Fibroblast of skin of back (primary cell): ENCODE measurements around the gene PLEKHA8.

Experiments used
- DNase-seq: peaks from one replicate; pipeline ENCODE4 v3.0.0-alpha.2; 2013

Gene PLEKHA8

DNA sequence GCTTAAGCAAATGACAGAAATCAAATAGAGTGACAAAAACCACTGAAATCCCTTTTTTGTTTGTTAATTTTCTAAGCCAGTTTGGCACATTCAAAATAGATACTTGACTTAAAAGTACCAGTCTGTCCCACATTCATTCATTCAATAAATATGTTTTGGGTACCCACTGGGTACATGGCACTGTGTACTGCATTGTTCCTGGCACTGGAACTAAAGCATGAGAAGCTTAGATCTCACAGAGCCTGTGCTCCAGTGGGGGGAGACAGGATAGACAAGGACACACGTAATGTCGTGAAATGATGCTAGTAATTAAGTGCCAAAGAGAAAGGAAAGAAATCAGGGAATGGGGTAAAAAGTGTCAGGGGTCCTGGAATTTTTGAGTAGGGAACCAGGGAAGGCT, 119.6 kb downstream of the PLEKHA8 start:
- DNase-seq = no peak

DNA sequence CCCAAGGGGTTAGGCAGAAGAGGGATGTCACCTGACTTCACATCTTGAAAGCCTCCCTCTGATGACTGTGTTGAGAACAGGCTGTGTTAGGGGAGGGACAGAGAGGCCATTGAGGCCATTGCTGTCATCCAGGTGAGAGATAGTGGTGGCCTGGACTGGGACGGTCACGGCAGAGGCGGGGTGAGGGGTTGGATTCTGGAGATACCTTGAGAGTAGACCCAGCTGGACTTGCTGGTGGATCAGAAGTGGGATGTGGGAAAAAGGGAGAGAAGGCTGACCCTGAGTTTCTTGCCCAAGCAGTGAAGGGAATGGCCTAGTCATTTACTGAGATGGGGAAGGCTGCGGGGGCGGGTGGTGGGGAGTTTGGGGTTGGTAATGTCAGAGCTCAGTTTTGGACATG, 120.2 kb downstream of the PLEKHA8 start:
- DNase-seq = no peak

DNA sequence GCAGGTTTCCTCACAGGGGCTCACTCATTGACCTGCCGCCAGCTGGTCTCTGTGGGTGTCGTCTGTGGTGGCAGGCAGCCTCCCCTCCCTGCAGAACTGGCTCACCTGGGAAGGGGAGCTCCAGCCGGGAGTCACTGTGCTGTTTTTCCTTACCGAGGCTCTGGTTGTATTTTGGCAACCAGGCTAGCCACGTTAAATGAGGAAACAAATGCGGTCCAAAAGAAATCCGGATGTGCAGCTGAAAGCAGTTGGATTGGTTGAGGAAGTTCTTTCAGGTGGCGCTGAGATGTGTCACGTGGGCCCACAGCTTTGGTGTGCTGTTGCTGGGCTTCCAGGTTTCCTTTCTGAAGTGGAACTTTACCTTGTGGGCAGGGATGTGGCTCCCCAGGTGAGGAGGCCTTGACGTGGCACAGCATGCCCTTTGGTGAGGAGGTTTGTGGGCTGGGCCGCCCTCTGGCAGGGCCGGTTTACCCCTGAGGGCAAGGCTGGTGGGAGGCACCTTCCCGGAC, 120.8 kb downstream of the PLEKHA8 start:
- no peak for DNase-seq

DNA sequence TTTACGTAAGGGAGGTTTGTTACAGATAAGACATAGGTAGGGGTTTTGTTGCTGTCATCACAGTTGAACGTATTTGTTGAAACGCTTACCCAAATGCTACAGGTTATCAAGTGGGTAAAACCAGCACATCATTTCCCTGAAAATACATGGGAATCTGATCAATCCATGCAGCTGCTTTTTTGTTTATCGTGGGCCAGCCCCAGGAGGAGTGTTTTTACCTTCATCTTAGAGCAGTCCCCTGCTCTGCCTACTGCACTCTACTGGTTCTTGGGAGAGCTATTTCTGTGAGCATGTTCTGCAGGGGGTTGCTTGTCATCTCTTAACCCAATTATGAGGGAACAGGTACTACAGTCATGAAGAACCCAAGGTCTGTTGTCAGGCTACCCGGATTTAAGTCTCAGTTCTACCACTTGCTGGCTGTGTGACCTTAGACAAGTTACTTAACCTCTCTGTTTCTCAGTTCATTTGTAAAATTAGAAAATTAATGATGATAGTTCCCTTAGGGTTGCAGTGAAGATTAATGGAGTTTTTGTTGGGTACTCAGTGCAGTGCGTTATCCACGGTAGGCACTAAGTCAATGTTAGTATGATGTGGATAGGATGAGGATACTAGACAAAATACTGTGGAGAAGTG, 121.5 kb downstream of the PLEKHA8 start:
- DNase-seq = no peak

DNA sequence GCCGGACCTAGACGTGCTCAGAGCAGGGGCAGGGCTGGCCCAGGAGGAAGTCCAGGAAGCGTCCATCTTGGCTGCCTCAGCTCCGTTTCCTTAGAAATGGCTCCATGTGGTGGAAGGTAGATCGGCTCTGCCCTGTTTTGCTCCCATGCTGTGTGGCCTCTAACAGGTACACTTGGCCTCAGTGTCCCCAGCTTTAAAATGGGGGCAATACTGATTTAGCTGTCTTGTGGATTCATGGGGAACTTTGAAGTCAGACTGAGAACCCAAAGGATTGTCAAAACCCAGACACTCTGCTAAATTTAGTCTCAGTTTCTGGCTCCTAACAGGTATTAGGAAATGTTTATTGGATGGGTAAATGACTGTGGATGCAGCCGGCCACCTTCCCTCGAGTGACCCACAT, 122.5 kb downstream of the PLEKHA8 start:
- no peak for DNase-seq

DNA sequence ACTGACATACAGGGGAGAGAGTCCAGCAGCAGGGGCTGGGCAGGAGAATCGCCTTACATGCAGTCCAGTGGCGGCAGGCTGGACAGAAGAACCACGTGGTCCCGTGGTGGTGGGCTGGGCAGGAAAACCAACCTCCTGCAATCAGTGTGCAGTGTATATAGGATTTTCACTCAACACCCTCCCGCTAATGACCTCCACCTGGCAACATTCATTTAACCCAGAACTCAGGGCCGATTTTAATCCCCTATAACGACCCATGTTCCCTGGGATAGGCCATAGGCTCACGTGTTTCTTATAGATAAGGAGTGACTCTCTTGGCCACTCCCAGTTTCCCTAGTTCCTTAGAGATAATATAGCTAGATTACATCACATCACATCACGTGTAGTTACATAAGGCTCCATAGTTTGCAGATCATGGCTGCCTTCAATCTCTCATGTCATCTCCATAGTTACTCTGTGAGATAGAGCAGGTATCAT, 125.9 kb downstream of the PLEKHA8 start:
- DNase-seq = no peak

DNA sequence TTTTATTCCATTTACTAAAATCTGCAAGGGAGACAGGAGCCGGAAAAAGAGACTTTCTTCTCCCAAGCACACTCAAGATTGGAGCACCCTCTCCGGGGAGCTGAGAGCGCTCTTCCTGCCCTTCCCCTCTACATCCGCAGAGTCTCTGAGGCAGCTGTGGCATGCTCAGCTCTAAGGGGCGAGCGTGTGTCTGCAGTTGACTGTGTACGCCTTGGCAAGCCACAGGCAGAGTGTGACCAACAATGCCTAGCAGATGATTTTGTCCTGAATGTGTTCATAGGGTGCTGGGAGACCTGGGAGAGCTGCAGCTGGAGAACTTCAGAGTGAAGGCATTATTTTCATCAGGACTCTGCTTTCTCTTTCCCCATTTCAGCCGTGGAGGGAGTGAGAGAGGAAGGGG, 127.3 kb downstream of the PLEKHA8 start:
- DNase-seq = peak; percentile 42

DNA sequence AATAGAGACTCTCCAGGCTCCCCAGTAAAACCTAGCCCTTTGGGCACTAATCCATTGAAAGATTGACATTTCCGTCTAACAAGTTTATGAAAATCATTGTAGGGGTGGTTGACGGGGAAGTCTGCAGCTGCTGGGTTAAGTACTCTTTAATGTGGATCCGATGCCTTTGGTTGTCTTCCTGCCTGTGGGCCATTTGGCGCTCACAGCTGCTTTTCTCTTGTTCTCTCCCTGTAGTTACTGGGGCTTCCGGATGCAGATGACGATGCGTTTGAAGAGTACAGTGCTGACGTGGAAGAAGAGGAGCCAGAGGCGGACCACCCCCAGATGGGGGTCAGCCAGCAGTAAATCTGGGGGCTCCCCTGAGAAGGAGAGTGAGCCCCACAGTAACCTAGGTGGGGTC, 129.0 kb downstream of the PLEKHA8 start:
- no peak for DNase-seq

DNA sequence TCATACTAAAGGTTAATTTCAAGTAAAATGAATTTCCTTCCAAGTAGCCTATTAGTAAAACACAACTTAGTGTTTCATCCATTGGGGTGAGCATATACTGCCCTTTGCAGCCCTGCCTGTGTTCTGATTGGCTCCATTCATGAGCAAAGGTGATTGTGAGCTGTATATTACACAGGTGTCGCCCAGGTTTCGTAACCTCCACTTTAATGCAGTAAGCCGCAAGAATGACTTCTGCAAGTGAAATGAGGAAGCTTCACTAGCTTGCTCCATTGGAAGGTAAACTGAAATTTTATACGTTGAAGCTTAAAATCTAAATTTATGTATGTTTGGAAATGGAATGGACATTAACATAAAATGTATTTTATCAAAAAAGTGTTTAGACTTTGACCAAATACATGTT, 131.0 kb downstream of the PLEKHA8 start:
- no peak for DNase-seq

DNA sequence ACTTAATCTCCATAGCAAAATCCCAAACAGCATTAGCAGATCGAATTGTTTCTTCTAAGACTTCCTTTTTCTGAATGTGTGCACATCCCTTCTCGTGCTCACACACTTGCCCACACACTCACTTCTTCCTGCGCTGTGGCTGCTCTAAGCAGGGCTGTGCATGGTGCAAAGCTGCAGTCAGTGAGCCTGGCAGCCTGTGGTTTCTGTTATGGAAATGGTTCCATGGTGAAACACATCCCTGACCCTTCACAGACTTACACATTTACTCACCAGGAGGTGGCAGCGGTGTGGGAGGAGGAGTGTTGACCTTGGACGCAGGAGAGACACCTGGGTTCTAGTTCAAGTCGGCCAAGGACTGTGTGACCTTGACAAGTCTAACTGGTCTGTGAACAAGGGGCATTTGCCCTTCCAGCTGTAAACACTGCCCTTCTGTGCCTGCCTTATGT, 131.5 kb downstream of the PLEKHA8 start:
- peak; percentile 28 for DNase-seq

DNA sequence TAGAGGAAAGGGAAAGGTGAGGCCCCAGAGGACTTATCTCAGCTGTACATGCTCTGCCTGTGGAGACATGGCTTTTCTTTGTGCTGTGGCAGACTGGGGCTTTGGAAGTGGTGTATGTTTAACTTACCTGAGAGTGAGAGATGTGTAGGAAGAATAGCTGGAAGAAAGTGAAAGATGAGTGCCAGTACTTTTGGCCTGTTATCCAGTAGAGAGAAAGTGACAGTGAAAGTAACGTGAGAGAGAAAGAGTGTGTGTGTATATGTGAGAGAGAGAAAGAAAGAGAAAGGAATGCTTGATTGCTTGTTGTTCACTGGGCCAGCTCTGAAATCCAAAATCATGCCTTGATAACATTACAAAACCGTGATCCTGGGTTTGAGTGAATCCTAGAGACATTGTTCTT, 132.1 kb downstream of the PLEKHA8 start:
- no peak for DNase-seq

DNA sequence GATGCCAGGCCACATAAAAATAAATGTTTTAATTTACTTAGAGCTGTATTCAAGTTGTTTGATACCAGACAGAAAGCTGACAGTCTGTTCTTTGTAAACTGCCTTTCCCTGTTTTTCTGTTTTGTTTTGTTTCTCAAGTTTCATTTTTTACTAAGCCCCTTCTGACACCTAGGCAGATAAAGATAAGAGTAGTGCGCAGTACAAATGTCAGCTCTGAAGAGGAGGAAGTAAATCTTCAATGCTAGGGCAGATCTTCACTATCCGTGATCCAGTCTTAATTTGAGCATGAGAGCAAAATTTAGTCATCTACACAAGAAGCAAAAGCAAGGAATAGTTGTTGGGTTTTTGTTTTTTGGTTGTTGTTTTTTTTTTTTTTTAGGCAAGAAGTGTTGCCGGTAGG, 133.9 kb downstream of the PLEKHA8 start:
- DNase-seq = no peak

DNA sequence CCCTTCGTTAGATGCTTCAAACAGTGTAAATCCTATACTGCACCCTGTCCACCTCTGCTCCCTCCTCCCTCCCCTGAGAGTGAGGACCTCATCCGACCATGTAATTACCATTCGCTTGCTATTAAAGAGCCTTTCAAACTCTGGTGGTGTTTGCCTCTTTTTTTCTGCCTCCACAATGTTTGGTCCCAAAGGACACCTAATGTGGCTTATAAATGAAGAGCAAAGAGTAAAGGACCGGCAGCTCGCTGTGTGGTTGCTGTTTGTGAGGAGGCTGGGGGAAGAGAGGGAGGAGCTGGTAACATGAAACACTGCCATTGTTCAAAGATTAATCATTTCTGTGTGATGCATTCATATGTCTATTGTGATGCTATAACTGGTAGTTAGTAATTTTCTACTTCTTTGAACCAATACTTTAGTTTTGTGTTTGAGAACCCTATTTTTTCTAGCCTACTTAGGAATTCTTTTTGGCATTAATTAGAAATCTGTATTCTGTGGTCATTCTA, 134.5 kb downstream of the PLEKHA8 start:
- DNase-seq = peak; percentile 79

DNA sequence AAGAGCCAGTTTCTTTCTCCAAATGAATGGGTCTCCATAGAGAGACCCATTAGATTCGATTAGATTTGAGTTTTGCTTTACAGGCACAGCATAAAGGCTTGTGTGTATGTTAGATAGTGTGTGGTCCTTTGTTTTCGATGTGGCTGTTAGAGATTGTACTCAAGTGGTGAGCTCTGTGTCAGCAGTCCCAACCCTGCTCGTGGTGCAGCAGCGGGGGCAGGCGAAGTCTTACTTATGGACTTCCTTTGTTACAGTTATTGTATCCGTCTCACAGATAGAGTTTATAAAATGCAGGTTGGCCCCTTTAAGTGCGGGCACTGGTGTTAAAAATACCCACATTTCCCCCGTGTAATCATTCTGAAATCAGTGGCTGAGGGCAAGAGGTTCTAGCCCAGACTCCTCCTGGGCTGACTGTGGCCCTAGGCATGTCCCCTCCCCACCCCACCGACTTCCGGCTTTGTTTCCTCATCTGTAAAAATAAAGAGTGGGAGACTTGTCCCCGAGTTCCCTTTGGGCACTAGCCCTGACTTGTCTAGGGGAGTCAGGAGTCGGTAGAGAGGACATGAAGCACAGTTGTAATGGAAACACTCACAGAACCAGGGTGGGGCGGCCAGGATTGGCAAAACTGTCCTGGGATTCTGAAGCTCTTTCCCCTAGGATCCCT, 135.2 kb downstream of the PLEKHA8 start:
- DNase-seq = peak; percentile 26

DNA sequence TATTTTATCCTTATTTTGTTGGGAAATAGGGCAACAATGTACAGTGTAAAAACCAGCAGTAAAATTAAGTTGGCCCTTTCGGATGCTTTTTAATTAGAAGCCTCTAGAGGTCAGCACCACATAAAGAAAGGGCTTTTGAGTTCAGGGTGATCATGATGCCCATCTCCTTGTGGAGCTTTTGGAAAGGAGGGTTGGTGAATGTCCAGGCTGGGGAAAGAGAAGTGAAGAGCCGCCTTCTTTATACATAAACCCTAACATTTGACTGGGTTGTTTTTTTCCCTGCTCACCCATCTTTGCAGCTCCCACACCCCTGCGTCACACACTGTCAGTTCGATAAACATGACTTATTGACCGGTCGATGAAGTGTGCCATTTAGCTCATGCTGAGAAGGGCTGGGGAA, 136.4 kb downstream of the PLEKHA8 start:
- DNase-seq = peak; percentile 73

DNA sequence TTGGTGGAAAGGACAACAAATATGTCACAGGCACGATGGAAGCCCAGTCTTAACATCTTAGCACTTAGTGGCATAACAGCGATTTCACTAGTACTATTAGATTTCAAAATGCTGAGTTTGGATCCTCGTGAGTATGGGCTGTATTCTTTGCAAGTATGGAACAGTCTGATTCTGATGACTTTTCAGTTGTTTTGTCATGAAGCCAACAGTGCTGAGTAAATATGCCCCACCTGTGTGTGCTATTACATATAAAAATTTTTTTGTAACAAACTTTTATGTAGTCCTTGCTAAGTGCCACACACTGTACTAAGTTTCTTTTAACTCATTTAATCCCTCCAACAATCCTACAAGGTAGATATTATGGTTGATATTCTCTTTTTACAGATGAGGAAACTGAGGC, 137.4 kb downstream of the PLEKHA8 start:
- DNase-seq = no peak

DNA sequence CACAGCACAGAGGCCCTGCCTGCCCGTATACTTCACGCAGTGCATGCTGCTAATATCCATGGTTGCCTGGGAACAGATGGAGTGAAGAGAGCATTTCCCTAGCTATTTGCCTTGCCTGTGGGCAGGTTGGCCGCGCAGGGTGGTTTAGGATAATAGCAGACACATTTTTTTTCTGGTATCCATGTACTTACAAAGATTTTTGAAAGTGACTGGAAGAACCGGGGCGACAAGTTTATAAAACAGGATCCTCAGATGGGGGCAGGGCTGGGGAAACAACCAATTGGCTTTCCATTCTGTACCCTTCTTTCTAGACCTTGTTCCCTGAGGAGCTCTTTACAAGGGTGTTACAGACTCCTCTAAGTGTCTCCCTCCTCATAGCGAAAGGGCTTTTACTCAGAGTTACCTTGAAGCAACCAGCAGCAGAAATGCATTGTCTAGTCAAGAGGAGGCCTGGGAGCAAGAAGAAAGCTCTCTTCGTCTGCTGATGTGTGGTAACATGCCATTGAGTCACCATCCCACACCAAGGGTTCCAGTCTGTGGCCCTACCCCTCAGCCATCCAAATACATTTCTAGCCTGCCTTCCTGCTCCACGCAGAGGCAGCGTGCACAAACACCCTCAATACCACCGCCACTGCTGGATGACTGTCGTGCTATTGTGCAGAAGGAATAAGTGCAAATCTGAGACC, 138.1 kb downstream of the PLEKHA8 start:
- DNase-seq = no peak

DNA sequence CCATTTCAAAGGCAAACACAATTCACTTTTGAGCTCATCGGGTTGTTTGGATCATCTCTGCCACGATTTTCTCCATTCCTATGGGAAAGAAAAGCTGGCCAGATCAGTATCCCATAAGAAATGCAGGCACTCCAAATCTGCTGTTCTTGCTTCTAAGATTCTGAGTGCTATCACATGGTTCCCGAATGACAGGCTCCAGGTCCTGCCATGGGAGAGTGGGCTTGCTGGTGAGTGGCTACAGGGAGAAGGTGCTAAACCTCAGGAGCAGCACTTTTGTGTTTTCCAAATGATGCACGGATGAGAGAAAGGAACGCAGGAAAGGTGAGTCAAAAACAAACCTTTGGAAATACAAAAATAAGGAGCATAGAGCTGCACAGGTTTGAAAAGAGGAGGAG, 138.6 kb downstream of the PLEKHA8 start:
- no peak for DNase-seq

DNA sequence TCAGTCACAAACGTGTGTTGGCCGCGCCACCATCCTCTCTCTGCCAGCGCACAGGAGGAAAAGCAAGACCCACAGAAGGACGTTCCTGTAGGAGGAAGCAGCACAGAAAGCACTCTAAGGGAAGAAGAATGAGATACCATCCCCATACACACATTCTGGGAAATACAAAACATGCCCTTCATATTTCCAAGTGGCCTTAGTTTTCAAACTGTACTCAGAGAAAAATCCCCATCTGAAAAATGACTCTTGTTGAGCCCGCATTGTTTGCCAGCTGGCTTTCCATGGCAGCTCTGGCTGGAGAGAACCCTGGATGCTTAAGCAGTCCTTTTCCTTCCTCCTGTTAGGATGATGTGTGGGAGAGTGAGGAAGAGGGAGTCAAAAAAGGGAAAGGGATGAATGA, 139.7 kb downstream of the PLEKHA8 start:
- no peak for DNase-seq

DNA sequence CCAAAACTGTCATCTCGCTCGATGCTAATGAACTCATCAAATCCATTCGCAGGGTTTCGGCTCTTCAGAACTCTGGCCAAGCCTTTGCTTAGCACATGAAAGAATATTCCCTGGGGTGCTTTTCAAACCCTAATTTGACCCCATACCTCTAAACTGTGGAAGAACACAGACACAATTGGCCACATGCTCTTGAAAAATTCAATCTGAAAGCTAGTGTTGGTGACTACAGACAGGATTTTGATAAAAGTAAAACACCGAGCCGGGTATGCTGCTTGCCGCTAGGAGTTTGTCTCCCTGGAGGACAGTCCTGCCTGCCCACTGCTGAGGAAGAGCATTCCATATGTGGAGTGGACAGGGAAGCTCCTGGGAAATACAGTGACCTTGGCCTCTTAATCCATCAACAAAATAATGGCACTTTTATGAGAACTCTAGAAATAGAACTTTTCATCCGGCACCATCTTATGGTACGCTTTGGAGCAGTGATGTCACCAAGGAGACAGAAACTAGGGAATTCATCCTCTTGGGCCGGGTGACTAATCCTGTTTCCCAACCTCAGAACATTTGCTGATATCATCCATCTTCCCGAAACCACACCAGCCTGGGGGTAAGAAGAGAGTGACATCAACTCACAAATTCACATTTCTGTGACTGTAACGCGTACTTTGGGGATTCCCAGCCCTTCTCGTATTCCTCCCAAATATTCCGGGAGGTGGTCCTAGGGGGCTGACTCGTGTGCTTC, 140.8 kb downstream of the PLEKHA8 start:
- peak; percentile 94 for DNase-seq

DNA sequence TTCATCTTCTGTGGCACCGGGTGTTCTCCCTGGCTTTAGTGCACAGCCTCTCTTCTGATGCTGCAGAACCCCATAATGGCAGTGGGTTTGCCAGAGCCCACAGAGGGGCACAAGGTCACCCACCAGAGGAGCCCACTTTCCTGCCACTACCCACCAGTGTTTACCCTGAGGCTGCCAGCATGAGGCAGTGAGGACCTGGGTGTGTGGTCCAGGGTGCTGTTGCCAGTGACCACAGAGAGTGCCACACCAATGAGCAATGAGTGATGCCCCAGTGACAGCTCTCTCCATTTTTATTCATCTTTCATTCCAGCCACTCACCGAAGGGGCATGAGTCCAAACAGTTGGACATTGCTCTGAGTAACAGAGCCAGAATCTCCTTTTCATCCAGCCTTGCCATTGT, 141.4 kb downstream of the PLEKHA8 start:
- peak; percentile 71 for DNase-seq

DNA sequence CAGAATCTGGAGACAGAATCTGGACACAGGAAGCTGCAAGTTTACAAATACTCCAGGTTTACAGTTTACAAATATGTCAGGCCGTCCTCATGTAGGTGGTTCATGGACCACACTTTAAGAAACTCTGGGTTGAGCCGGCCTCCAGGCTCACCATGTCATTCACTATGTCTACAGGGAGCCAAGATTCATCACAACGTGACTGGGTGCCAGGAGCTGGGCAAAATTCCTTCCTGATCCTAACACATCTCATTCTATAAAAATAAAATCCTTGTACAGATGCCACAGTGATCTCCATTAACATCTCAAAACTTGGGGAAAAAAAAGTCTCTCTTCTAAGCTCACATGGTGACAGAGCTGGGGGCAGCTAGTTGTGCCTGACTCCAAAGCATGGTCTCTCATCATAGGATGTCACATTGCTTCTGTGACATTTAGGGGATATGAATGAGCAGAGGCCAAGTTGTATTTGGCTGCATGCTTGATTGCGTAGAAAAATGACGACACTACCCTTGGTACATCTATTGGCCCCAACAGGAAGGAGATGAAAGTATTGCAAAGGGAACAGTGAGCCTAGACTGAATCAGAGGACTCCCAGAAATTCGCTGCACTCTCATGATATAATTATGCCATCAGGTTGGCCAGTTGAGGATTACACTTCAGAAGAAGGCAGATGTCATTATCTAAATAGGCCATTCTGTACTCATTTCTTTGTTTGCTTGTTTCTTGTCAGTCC, 142.4 kb downstream of the PLEKHA8 start:
- no peak for DNase-seq
